GM21423 (cell line): ENCODE data around the gene TAF6.
"Not testable (repeated sequence)": the region's sequence is repeated elsewhere in the genome, so short reads cannot be mapped to it uniquely, and the experiment has no call there.

Experiments used
- ATAC-seq: cut with Tn5 transposase; IDR thresholded peaks from one replicate; pipeline ENCODE4 v1.9.1; 2021; ENCODE audit warnings: mild to moderate bottlenecking, moderate library complexity; ENCODE audit not compliant: unreplicated experiment

The TAF6 gene

GRCh38 chr7:100152937-100153666, 33.9 kb upstream of the TAF6 start:
- no peak for ATAC-seq

- ATAC-seq, result no peak
These were observed 33.2 kb upstream of the TAF6 start for GRCh38 chr7:100152404-100152803.

DNA sequence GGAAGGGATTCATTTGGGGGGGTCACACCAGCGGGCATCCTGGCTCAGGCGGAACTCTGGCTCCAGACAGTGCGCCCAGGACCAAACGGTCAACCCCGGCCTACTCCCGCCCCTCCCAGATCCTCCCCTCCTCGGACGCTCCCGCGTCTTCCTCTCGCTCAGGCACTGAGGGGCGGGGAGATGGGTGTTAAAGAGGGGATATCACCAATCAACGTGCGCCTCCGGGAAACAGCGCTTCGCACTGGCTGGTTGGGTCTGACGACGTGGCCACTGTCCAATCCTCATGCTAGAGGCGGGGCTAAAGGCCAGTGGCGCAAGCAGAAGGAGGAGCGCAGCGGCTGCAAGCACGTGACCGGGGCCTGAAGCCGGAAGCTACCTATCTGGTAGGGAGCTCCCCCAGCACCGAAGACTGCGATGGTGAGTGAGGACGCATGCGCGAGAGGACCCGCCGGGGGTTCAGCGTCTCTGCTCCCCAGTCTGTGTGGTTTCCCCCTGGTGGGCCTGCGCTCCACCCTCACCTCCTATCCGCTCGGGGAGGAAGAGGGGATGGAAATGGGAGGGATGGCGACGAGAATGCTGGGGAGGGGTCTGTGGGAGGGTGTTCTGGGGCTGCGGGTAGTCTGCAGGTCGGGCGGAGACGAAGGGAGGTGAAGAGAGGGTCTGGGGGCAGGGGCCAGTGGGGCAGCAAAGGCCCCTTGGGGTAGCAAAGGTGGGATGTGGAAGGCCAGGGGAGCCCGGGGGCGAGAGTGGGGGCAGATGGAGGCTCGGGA, 29.6 kb upstream of the TAF6 start, which contains the start of gene LAMTOR4:
Gene LAMTOR4 (plus strand): TSS at position 360 of the 770 bp plus-strand sequence. CDS start 55 bp downstream, at position 415.
- peak; percentile 98 for ATAC-seq

- ATAC-seq, result peak; percentile 2
These were observed 29.0 kb upstream of the TAF6 start for GRCh38 chr7:100148225-100148558.

- no peak for ATAC-seq
These were observed 28.1 kb upstream of the TAF6 start for GRCh38 chr7:100147278-100147677.

- ATAC-seq, result not testable (repeated sequence)
These were observed 27.2 kb upstream of the TAF6 start for GRCh38 chr7:100146350-100146749.

DNA sequence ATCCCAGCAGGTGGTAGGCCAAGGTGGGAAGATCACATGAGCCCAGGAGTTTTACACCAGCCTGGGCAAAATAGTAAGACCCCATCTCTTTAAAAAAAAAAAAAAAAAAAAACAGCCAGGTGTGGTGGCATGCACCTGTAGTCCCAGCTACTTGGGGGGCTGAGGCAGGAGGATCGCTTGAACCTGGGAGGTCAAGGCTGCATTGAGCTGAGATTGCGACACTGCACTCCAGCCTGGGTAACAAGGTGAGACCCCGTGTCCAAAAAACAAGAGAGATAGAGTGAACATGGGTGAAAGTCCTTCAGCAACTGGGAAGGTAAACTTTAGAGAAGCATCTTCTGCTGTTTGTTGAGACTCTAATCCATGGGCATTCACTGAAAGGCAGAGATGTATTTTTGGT, 23.3 kb upstream of the TAF6 start:
- no peak for ATAC-seq

DNA sequence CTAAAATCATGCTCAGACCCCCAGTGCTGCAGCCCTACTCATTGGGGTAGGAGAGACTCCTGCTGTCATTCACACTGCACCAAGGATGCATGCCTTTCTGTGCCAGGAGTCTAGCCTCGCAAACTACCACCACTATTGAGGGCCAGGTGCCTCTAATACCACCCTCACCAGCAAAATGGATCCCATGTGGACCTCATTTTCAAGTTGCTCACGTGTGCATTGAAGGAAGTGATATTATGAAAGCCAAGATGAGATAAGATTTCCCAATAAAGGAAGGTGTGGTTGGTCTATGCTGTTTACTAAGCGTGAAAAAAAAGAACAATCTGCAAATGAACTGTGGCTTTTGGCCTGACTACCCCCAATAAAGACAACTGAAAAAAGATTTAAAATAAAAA, 22.4 kb upstream of the TAF6 start:
- no peak for ATAC-seq

DNA sequence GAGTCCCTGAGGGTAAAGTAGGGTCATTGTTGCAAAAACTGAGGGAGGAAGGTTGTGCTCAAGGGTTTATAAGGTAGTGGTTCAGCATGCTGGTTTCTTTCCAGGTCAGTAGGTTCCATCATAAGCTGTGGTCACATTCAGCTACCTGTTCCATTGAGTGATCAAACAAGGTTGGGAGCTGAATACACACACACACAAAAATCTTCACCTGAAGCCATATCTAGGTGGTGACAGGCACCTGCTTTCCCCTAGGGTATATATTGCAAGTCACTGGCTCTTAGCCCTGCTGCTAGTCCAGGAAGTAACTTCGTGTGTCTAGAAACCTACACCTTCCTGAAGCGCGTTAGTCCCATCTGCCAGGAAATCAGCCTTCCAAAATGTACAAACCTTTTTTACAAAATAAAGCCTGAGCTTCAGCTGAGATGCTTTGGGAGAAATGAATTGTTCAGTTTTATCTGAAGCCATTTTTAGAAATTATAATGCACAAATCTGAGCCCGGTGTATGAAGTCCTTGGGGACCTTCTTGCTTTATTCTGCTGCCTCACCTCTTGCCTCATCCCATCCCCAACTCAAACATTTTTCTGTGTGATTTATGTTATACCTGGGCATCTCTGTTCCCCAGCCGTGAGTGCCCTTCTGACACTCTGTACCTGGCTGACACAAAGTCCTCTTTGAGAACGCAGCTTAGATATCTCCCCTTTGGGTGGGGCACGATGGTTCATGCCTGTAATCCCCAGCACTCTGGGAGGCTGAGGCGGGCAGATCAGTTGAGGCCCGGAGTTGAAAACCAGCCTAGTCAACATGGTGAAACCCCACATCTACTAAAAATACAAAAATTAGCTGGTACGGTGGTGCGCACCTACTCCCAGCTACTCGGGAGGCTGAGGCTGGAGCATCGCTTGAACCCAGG, 18.9 kb upstream of the TAF6 start:
- ATAC-seq, result no peak

DNA sequence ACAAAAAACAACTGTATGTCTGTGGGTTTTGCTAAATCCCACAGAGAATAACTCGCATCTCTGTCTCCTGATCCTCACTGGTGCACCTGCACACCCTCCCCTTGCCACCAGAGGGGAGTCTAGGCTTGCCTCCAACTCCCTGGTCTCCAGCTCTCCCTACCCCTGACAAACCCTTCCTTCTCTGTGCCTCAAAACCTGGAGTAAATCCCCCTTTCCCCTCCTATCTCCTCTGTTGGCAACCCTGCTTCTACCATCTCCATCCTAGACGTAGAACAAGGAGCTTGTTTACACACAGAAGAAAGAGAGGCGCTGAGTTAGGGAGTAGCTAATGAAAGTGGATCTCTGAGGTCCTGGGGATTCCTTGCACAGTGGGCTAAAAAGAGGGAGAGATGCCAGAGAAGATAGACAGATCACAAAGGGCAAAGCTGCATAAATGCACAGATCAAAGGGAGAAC, 13.6 kb upstream of the TAF6 start:
- no peak for ATAC-seq

GRCh38 chr7:100132126-100132525, 13.0 kb upstream of the TAF6 start:
- ATAC-seq, result no peak

- ATAC-seq, result no peak
These were observed 11.7 kb upstream of the TAF6 start for GRCh38 chr7:100130608-100131453.

DNA sequence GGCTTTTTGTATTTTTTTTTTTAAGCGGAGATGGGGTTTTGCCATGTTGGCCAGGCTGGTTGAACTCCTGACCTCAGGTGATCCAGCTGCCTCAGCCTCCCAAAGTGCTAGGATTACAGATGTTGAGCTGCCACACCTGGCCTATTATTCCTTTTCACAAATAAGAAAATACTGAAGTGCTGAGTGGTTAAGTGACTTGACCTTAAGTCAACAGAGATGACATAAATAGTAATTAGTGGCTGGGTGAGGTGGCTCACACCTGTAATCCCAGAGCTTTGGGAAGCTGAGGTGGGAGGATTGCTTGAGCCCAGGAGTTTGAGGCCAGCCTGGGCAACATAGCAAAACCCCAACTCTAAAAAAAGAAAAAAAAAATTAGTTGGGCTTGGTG, 11.1 kb upstream of the TAF6 start:
- not testable (repeated sequence) for ATAC-seq

DNA sequence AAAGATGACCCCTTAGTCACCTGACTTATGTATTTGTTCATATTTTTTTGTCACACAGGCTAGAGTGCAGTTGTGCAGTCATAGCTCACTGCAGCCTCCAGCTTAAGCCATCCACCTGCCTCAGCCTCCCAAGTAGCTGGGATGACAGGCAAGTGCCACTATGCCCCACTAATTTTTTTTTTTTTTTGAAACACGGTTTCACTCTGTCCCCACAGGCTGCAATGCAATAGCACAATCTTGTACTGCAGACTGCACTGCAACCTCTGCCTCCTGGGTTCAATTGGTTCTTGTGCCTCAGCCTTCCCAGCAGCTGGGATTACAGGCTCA, 9.4 kb upstream of the TAF6 start:
- no peak for ATAC-seq

DNA sequence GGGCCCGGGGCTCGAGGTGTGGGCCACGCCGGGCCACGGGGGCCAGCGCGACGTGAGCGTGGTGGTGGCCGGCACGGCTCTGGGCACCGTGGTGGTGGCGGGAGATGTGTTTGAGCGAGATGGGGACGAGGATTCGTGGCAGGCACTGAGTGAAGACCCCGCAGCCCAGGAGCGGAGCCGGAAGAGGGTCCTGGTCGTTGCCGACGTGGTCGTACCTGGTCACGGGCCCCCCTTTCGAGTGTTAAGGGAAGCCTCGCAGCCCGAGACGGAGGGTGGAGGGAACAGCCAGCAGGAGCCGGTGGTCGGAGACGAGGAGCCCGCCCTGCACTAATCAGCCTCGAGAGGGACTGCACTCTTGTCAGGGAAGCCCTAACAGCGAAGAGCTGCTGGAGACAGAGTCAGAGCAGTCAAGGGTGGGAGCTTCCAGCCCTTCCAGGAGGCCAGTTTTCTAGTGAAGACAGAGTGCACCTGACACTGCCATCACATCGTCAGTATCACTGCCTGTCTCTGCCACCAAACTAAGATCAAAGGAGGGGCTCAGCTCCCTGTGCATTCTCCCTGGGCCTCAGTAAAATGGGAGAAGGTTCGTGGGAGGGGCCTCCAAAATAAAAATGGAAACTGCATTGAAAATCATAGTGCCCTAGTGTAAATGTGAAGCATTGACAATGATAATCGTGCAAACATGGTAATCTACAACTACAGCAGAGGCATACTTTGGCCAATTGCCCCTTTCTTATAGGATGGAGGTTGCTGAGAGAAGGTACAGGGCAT, 8.9 kb upstream of the TAF6 start:
- ATAC-seq, result no peak

DNA sequence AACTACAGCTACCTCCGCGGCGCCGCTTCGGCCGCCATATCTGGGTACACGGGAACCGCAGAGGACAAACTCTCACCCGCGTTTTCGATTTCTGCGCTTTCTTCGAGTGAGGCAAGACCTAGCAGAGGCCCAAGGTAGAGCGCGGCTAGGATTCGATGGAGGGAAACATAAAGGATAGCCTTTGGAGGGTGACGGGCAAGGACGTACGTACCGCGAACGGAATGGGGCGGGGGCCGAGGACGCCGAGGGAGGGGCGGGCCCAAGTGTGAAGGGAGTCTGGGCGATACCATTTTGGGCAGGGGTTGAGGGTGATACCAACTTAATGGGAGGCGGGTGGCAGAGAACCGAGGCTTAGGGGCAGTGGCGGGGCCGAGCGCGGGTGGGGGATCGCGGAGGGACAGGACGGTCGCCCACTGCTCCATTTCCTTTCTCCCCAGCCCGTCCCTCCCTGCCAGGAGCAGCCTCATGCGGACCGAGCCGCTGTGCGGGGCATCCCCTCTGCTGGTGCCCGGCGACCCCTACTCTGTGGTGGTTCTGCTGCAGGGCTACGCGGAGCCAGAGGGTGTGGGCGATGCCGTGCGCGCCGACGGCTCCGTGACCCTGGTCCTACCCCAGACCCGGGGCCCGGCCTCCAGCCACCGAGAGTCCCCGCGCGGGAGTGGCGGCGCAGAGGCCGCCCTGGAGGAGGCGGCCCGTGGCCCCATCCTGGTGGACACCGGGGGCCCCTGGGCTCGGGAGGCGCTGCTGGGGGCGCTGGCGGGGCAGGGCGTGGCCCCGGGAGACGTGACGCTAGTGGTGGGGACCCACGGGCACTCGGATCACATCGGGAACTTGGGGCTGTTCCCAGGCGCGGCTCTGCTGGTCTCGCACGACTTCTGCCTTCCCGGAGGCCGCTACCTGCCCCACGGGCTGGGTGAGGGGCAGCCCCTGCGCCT, 8.0 kb upstream of the TAF6 start, which contains the start of gene MBLAC1:
Gene MBLAC1 (plus strand): TSS at position 37 of the 935 bp plus-strand sequence. CDS start 429 bp downstream, at position 466.
- peak; percentile 54 for ATAC-seq

DNA sequence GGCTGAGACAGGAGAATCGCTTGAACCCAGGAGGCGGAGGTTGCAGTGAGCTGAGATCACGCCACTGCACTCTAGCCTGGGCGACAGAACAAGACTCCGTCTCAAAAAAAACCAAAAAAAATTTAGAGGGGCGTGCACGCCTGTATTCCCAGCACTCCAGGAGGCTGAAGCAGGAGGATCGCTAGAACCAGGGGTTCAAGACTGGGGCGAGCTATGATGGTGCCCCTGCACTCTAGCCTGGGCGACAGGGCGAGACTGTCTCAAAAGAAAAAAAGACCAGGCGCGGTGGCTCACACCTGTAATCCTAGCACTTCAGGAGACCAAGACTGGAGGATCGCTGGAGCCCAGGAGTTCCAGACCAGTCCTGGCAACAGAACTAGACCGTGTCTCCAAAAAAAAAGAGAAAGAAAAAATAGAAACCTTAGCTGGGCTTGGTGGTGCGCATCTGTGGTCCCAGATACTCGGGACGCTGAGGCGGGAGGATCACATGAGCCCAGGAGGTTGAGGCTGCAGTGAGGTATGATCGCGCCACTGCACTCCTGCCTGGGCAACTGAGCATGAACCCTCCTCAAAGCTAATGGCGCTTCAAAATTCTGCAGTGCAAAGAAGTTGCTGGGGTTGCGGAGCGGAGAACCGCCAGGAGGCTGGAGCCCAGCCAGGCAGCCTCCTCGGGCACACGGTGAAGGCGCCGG, 7.2 kb upstream of the TAF6 start:
- ATAC-seq, result peak; percentile 13
